ENCODE results near the gene PRPF6.

Gene PRPF6

GRCh38 chr20:64024141-64024990, 43.4 kb downstream of the PRPF6 start:
- H3K36me3 ChIP-seq (ENCODE audit: control insufficient read depth, insufficient read depth, low read length), result peaks cover 95% of the 10 kb centered on the region
- no peak overlapping the region for H3K27ac ChIP-seq (ENCODE audit: low read depth, low read length, severe bottlenecking)
- H3K4me3 ChIP-seq (ENCODE audit: extremely low read depth, insufficient read depth, low read length, poor library complexity, severe bottlenecking), result no peak overlapping the region
- 96% methylated on average over 10 to 11 of the region's 17 CpGs for WGBS, 2 experiments (ENCODE audit: insufficient coverage in 2 of 2)
- no peaks in the 10 kb centered on the region for H3K4me1 ChIP-seq (ENCODE audit: control insufficient read depth, insufficient read depth, low read length, poor library complexity, severe bottlenecking)
- H3K9me3 ChIP-seq (ENCODE audit: control insufficient read depth, low read length), result no peaks in the 10 kb centered on the region

DNA sequence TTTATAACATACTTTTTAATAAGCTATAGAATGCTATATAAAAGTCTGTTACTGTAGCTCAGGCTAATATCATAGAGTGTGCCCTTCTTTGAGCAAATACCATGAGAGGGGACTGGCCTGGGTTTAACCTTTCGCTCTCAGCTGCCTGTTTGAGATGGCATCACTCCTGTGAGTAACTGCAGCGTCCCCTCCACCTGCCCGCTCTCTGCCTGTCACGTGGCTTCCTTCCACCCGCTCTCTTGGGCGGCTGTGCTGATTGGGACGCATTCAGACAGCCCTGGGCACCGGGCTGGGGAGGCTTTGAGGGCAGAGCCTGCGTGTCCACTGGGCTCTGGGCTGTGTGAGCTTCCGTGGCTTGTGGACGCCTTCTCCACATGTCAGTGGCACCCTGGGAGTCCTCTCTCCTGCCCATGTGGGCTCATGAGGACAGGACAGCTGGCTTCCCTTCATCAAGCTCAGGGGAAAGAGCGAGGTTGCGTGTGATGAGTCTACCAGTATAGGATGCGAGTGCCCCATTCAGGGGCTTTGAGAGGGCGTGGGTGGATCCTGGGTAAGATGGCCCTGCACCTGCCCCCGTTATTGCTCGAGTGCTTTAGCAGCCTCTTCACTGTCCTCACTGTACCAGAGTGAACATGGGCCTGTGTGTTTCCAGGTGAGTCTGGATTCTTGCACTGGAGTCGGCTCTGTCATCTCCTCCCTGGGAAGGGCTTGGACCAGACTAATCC, 44.3 kb downstream of the PRPF6 start:
- Histone ChIP-seq H3K4me1 (ENCODE audit: control insufficient read depth, insufficient read depth, low read length, poor library complexity, severe bottlenecking) (no peaks in the 10 kb centered on the region), H3K9me3 (ENCODE audit: control insufficient read depth, low read length) (no peaks in the 10 kb centered on the region), H3K27ac (ENCODE audit: low read depth, low read length, severe bottlenecking) (no peak overlapping the region), H3K4me3 (ENCODE audit: extremely low read depth, insufficient read depth, low read length, poor library complexity, severe bottlenecking) (no peak overlapping the region), H3K36me3 (ENCODE audit: control insufficient read depth, insufficient read depth, low read length) (peaks cover 95% of the 10 kb centered on the region)
- 96 to 97% methylated on average over 17 to 18 of the region's 18 CpGs for WGBS, 2 experiments (ENCODE audit: insufficient coverage in 2 of 2)

DNA sequence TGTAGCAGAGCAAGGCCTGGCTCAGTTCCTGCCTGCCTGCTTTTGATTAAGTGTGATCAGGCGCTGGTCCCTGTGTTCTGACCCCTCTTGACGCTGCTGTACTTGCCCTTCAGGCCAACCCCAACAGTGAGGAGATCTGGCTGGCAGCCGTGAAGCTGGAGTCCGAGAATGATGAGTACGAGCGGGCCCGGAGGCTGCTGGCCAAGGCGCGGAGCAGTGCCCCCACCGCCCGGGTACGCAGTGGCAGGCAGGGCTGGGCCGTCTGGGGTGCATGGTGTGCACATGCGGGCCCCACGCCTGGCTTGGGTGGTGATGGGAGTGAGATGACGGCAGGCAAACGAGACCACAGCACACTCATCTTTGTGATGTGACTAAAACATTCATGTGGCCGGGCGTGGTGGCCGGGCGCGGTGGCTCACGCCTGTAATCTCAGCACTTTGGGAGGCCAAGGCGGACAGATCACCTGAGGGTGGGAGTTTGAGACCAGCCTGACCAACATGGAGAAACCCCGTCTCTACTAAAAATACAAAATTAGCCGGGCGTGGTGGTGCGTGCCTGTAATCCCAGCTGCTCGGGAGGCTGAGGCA, 45.0 kb downstream of the PRPF6 start:
- no peak overlapping the region for H3K4me3 ChIP-seq (ENCODE audit: extremely low read depth, insufficient read depth, low read length, poor library complexity, severe bottlenecking)
- H3K4me1 ChIP-seq (ENCODE audit: control insufficient read depth, insufficient read depth, low read length, poor library complexity, severe bottlenecking), result no peaks in the 10 kb centered on the region
- no peaks in the 10 kb centered on the region for H3K9me3 ChIP-seq (ENCODE audit: control insufficient read depth, low read length)
- H3K36me3 ChIP-seq (ENCODE audit: control insufficient read depth, insufficient read depth, low read length), result peaks cover 97% of the 10 kb centered on the region
- H3K27ac ChIP-seq (ENCODE audit: low read depth, low read length, severe bottlenecking), result no peak overlapping the region
- WGBS, 2 experiments (ENCODE audit: insufficient coverage in 2 of 2), result 95% methylated on average over 23 to 29 of the region's 29 CpGs

DNA sequence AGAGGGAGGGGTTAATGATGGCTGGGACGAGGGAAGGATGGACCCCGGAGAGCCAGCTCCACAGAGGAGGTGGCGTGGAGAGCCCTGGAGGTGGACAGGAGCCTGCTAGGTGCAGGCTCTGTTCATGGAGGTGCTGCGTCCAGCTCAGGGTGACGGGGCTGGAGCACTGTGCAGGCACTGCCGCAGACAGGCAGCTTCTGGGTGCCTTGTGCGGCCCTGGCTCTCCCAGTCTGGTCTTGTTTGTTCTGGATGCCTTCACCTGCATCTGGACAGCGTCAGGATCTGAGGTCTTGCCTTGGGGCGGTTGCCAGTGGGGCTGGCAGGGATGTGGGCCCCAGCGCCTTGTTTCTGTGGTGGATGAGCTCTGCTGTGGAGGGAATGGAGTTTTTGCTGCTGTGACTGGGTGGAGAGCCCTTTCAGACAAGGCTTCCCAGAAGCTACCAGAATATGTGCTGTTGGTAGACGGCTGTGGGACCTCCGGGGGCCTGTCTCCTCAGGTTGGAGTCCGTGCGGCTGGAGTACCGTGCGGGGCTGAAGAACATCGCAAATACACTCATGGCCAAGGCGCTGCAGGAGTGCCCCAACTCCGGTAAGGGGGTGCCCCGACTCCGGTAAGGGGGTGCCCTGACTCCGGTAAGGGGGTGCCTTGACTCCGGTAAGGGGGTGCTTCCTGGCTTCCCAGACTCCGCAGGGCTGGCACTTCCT, 47.2 kb downstream of the PRPF6 start:
- Histone ChIP-seq H3K4me1 (ENCODE audit: control insufficient read depth, insufficient read depth, low read length, poor library complexity, severe bottlenecking) (no peaks in the 10 kb centered on the region), H3K4me3 (ENCODE audit: extremely low read depth, insufficient read depth, low read length, poor library complexity, severe bottlenecking) (no peak overlapping the region), H3K9me3 (ENCODE audit: control insufficient read depth, low read length) (no peaks in the 10 kb centered on the region), H3K36me3 (ENCODE audit: control insufficient read depth, insufficient read depth, low read length) (peaks cover 95% of the 10 kb centered on the region), H3K27ac (ENCODE audit: low read depth, low read length, severe bottlenecking) (no peak overlapping the region)
- WGBS, 2 experiments (ENCODE audit: insufficient coverage in 2 of 2), result 92 to 94% methylated on average over 21 to 24 of the region's 24 CpGs

- peaks cover 89% of the 10 kb centered on the region for H3K36me3 ChIP-seq (ENCODE audit: control insufficient read depth, insufficient read depth, low read length)
- H3K4me1 ChIP-seq (ENCODE audit: control insufficient read depth, insufficient read depth, low read length, poor library complexity, severe bottlenecking), result no peaks in the 10 kb centered on the region
- no peak overlapping the region for H3K27ac ChIP-seq (ENCODE audit: low read depth, low read length, severe bottlenecking)
- H3K4me3 ChIP-seq (ENCODE audit: extremely low read depth, insufficient read depth, low read length, poor library complexity, severe bottlenecking), result no peak overlapping the region
- 97 to 98% methylated on average over 36 to 38 of the region's 38 CpGs for WGBS, 2 experiments (ENCODE audit: insufficient coverage in 2 of 2)
- no peaks in the 10 kb centered on the region for H3K9me3 ChIP-seq (ENCODE audit: control insufficient read depth, low read length)
Observed at GRCh38 chr20:64029293-64030117, 48.6 kb downstream of the PRPF6 start.

DNA sequence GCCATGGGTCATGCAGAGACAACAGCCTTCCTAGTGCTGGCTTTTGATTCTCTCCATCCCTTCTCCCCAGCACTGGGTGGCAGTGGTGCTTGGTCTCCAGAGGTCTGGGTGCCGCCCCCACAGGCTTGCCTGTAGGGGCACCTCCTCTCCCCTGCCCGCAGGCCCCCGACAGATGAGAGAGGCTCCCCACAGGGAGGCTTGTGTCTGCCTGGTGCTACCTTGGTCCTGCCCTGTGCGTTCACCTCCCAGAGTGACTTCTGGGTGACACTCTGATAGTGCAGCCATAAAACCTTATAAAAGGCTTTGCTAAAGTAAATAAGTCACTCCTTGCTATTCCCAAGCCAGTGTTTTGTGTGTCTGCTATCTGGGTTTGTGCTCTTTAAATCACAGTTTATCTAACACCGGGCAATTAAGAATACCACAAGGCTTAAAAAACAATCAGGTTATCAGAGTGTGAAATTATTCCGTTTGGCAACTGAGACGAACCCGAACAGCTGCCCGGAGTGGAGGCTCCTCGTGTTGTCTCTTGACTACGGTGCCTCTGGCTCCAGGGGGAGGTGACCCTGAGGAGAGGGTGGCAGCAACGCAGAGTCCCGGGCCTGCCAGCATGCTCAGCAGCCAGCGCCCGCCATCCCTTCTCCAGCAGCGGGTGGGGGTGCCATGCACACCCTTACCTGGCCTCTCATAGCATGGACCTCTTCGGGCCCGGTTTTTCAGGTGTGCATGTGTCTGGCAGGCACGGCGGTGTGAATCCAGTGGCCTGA, 49.6 kb downstream of the PRPF6 start:
- H3K4me1 ChIP-seq (ENCODE audit: control insufficient read depth, insufficient read depth, low read length, poor library complexity, severe bottlenecking), result no peaks in the 10 kb centered on the region
- 94 to 95% methylated on average over 19 to 20 of the region's 20 CpGs for WGBS, 2 experiments (ENCODE audit: insufficient coverage in 2 of 2)
- H3K27ac ChIP-seq (ENCODE audit: low read depth, low read length, severe bottlenecking), result no peak overlapping the region
- H3K4me3 ChIP-seq (ENCODE audit: extremely low read depth, insufficient read depth, low read length, poor library complexity, severe bottlenecking), result no peak overlapping the region
- peaks cover 83% of the 10 kb centered on the region for H3K36me3 ChIP-seq (ENCODE audit: control insufficient read depth, insufficient read depth, low read length)
- no peaks in the 10 kb centered on the region for H3K9me3 ChIP-seq (ENCODE audit: control insufficient read depth, low read length)

GRCh38 chr20:64031822-64032314, 50.9 kb downstream of the PRPF6 start:
- no peak overlapping the region for H3K4me3 ChIP-seq (ENCODE audit: extremely low read depth, insufficient read depth, low read length, poor library complexity, severe bottlenecking)
- no peak overlapping the region for H3K27ac ChIP-seq (ENCODE audit: low read depth, low read length, severe bottlenecking)
- WGBS, 2 experiments (ENCODE audit: insufficient coverage in 2 of 2), result 89 to 96% methylated on average over 12 to 14 of the region's 19 CpGs
- peaks cover 6% of the 10 kb centered on the region for H3K4me1 ChIP-seq (ENCODE audit: control insufficient read depth, insufficient read depth, low read length, poor library complexity, severe bottlenecking)
- H3K9me3 ChIP-seq (ENCODE audit: control insufficient read depth, low read length), result no peaks in the 10 kb centered on the region
- peaks cover 70% of the 10 kb centered on the region for H3K36me3 ChIP-seq (ENCODE audit: control insufficient read depth, insufficient read depth, low read length)

DNA sequence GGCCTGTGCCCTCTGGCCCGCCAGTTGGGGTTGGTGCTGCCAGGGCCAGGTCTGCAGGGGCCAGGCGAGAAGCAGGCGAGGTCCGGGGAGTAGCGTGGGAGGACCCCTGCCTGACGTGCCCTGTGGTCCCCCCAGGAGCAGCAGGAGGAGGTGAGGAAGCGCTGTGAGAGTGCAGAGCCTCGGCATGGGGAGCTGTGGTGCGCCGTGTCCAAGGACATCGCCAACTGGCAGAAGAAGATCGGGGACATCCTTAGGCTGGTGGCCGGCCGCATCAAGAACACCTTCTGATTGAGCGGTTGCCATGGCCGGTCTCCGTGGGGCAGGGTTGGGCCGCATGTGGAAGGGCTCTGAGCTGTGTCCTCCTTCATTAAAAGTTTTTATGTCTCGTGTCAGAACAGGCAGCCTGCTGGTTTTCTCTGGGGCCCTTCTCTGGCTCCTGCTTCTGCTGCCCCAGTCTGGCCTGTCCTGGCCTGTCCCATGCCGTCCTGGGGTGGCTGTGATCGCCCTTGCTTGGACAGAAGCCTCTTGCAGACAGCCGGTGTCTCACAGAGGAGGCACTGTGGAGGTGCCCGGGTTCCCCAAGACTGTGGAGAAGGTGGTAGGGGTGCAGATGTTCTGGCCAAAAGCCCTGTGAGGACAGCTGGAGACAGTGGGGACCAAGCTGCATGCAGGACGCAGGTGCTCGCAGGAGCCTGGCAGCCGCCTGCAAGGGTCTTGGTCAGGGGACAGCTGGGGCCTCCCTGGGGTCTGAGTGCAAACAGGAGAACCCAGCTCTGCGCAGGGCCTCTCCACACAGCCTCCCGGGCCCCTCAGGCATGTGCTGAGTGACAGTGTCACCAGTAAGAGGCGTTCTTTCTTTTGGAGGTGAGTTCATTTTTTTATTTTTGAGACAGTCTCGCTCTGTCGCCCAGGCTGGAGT, 52.0 kb downstream of the PRPF6 start:
- peaks cover 6% of the 10 kb centered on the region for H3K4me1 ChIP-seq (ENCODE audit: control insufficient read depth, insufficient read depth, low read length, poor library complexity, severe bottlenecking)
- peaks cover 59% of the 10 kb centered on the region for H3K36me3 ChIP-seq (ENCODE audit: control insufficient read depth, insufficient read depth, low read length)
- H3K4me3 ChIP-seq (ENCODE audit: extremely low read depth, insufficient read depth, low read length, poor library complexity, severe bottlenecking), result no peak overlapping the region
- no peaks in the 10 kb centered on the region for H3K9me3 ChIP-seq (ENCODE audit: control insufficient read depth, low read length)
- WGBS, 2 experiments (ENCODE audit: insufficient coverage in 2 of 2), result 94 to 96% methylated on average over 29 to 31 of the region's 31 CpGs
- no peak overlapping the region for H3K27ac ChIP-seq (ENCODE audit: low read depth, low read length, severe bottlenecking)

All from mesodermal cell (in vitro differentiated cells).